K562 (cell line): Measurements from ENCODE around the gene SERTAD2. TPM values are rescaled to one million over a fixed set of nuclear protein-coding genes. Genes with fewer than 3 reads are reported as not detected.

Experiments
- CBFB ChIP-seq: sonication (generic); formaldehyde crosslinking; IDR thresholded peaks from 2 replicates; pipeline ENCODE4 v1.4.0; 2020; ENCODE audit warnings: mild to moderate bottlenecking, missing genetic modification reagents
- EWSR1 ChIP-seq: fragments of 450-650 bp; IDR thresholded peaks from 2 replicates; pipeline ENCODE4 v1.6.1; 2018; ENCODE audit warnings: borderline replicate concordance, mild to moderate bottlenecking, low read depth, moderate library complexity; ENCODE audit not compliant: partially characterized antibody
- FOXJ3 ChIP-seq: sonication (generic); formaldehyde crosslinking; IDR thresholded peaks from 2 replicates; pipeline ENCODE4 v1.4.0; 2020; ENCODE audit warnings: mild to moderate bottlenecking, missing genetic modification reagents
- GABPA ChIP-seq: fragments of 200-800 bp; sonication (Bioruptor generic); conservative IDR thresholded peaks from 2 replicates; pipeline ENCODE4 v1.6.1; 2016; ENCODE audit warnings: low read depth, missing genetic modification characterization, missing compliant biosample characterization
- KLF13 ChIP-seq: fragments of 450-650 bp; IDR thresholded peaks from 2 replicates; pipeline ENCODE4 v1.6.1; 2016; ENCODE audit warnings: missing genetic modification characterization, low read depth, mild to moderate bottlenecking, missing compliant biosample characterization, moderate library complexity, borderline replicate concordance
- MEF2A ChIP-seq: IDR thresholded peaks from 2 replicates; pipeline ENCODE4 v1.6.1; 2011; ENCODE audit warnings: low read depth, mild to moderate bottlenecking, low read length, moderate library complexity; ENCODE audit not compliant: control insufficient read depth
- MYNN ChIP-seq, 2 experiments: sonication (generic); formaldehyde crosslinking in 1 of 2; IDR thresholded peaks; 2 replicates each; pipeline versions ENCODE4 v1.5.0 to v1.6.1; 2016 to 2020; ENCODE audit warnings: antibody characterized with exemption in 1 of 2, missing genetic modification reagents in 1 of 2
- NFYB ChIP-seq: IDR thresholded peaks from 2 replicates; pipeline ENCODE4 v1.6.1; 2011; ENCODE audit warnings: mild to moderate bottlenecking, moderate library complexity; ENCODE audit not compliant: insufficient read length; ENCODE audit errors: extremely low read depth
- PURB ChIP-seq: sonication (generic); formaldehyde crosslinking; IDR thresholded peaks from 2 replicates; pipeline ENCODE4 v1.9.0; 2021; ENCODE audit warnings: low read depth, mild to moderate bottlenecking, missing genetic modification reagents
- SLC30A9 ChIP-seq: fragments of 250-450 bp; sonication (Bioruptor Pico); IDR thresholded peaks from 2 replicates; pipeline ENCODE4 v1.8.0; 2022; ENCODE audit warnings: mild to moderate bottlenecking, moderate library complexity
- ZNF146 ChIP-seq: IDR thresholded peaks from one replicate; pipeline ENCODE4 v1.6.1; 2018; ENCODE audit warnings: missing compliant biosample characterization; ENCODE audit not compliant: unreplicated experiment
- ZNF311 ChIP-seq: fragments of 250-450 bp; sonication (Bioruptor Pico); IDR thresholded peaks from 2 replicates; pipeline ENCODE4 v1.4.0; 2020; ENCODE audit warnings: mild to moderate bottlenecking, moderate library complexity
- ZNF347 ChIP-seq: fragments of 450-650 bp; formaldehyde crosslinking; IDR thresholded peaks from 2 replicates; pipeline ENCODE4 v1.4.0; 2020; ENCODE audit warnings: low read depth, mild to moderate bottlenecking, moderate library complexity
- polyA plus RNA-seq, 8 experiments: library from polyadenylated mRNA; depleted of rRNA in 4 of 8; stranded (reverse) in 5 of 8; unstranded in 3 of 8; fragments of >200 nt; fragmentation: Nextera tagmentation in 2 of 8; fragmentation: Illumina TruSeq in 1 of 8; extraction: Ambion mirVana in 2 of 8; extraction: Trizol in 1 of 8; gene quantifications; 2 replicates each; pipeline versions ENCODE4 v1.2.1 to v1.2.3, GENCODE V29; 2011 to 2014; ENCODE audit warnings: inconsistent platforms in 1 of 8, missing spikeins in 1 of 8
- total RNA-seq, 7 experiments: library from RNA; depleted of rRNA in 6 of 7; stranded (reverse); fragments of >200 nt in 6 of 7; fragmentation: Illumina TruSeq in 2 of 7; extraction: Trizol in 2 of 7; gene quantifications; 2 replicates each; pipeline versions ENCODE4 v1.2.1 to v1.2.3, GENCODE V29; 2011 to 2021; ENCODE audit warnings: low replicate concordance in 1 of 7
- TF ChIP-seq, protein P1 (sequence below): sonication (generic); formaldehyde crosslinking; IDR thresholded peaks from 2 replicates; pipeline ENCODE4 v1.8.0; 2022; ENCODE audit warnings: missing genetic modification reagents, mild to moderate bottlenecking, moderate library complexity, borderline replicate concordance
- TF ChIP-seq, protein P2 (sequence below): sonication (generic); formaldehyde crosslinking; IDR thresholded peaks from 2 replicates; pipeline ENCODE4 v1.8.1; 2023; ENCODE audit warnings: mild to moderate bottlenecking, missing genetic modification reagents
- TF ChIP-seq, protein P3 (sequence below): fragments of 250-450 bp; sonication (Bioruptor Pico); IDR thresholded peaks from 2 replicates; pipeline ENCODE4 v1.8.0; 2022; ENCODE audit warnings: moderate library complexity, mild to moderate bottlenecking, inconsistent platforms
- TF ChIP-seq, protein P4 (sequence below): sonication (generic); formaldehyde crosslinking; IDR thresholded peaks from 2 replicates; pipeline ENCODE4 v1.8.0; 2022; ENCODE audit warnings: missing genetic modification reagents, mild to moderate bottlenecking, borderline replicate concordance
- TF ChIP-seq, protein P5 (sequence below): fragments of 200-800 bp; sonication (Bioruptor generic); IDR thresholded peaks from 2 replicates; pipeline ENCODE4 v1.6.1; 2017; ENCODE audit warnings: missing genetic modification characterization, missing compliant biosample characterization
- TF ChIP-seq, protein P6 (sequence below): fragments of 250-450 bp; sonication (Bioruptor Pico); IDR thresholded peaks from 2 replicates; pipeline ENCODE4 v1.6.1; 2021; ENCODE audit warnings: mild to moderate bottlenecking

SERTAD2 gene
- total and polyA plus RNA-seq, 9 of the 15 experiments (the other 6 are each of a cell fraction or from before 2014, with no cell fraction given) = 3.0 to 12.5 (median 6.1) TPM

DNA sequence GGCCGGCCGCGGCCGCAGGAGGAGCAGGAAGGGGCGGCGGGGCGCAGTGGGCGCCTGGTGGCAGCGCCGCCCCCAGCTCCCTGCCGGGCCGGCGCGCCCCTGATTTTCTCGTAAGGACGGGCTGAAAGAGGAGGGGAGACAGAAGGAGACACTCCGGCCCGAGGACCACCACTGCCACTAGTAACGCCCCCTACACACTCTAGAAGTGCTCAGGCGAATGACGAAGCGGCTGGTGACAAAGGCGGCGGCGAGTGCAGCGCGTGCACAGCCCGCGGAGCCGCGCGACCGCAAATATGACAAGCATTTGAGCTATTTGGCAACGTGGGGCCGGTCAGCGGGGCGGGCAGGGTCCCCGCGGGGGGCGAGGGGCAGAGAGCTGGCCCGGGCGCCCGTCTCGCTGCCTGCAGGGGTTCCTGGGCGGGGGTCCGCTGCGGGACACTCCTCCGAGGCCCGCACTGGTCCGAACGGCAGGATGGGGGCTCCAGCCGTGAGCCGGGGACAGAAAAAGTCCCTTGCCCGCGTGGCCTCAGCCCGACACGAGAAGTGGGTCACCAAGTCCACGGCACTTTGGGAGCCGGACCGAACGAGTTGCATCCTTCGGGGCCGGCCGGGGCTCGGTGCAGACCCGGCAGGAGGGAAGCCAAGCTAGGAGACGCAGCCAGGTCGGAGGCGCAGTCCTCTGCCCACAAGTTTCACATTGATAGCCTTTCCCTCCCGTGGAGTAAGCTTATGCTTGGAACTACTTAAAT is 524 bp upstream of the SERTAD2 start (continued):
- TF ChIP-seq, protein P1, sequence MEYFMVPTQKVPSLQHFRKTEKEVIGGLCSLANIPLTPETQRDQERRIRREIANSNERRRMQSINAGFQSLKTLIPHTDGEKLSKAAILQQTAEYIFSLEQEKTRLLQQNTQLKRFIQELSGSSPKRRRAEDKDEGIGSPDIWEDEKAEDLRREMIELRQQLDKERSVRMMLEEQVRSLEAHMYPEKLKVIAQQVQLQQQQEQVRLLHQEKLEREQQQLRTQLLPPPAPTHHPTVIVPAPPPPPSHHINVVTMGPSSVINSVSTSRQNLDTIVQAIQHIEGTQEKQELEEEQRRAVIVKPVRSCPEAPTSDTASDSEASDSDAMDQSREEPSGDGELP (CRISPR knock-in tag) = peak; percentile 56
- no peak for TF ChIP-seq EWSR1
- TF ChIP-seq, protein P2, sequence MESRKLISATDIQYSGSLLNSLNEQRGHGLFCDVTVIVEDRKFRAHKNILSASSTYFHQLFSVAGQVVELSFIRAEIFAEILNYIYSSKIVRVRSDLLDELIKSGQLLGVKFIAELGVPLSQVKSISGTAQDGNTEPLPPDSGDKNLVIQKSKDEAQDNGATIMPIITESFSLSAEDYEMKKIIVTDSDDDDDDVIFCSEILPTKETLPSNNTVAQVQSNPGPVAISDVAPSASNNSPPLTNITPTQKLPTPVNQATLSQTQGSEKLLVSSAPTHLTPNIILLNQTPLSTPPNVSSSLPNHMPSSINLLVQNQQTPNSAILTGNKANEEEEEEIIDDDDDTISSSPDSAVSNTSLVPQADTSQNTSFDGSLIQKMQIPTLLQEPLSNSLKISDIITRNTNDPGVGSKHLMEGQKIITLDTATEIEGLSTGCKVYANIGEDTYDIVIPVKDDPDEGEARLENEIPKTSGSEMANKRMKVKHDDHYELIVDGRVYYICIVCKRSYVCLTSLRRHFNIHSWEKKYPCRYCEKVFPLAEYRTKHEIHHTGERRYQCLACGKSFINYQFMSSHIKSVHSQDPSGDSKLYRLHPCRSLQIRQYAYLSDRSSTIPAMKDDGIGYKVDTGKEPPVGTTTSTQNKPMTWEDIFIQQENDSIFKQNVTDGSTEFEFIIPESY = no peak
- TF ChIP-seq ZNF146 (CRISPR knock-in tag) = no peak
- TF ChIP-seq, protein P3, sequence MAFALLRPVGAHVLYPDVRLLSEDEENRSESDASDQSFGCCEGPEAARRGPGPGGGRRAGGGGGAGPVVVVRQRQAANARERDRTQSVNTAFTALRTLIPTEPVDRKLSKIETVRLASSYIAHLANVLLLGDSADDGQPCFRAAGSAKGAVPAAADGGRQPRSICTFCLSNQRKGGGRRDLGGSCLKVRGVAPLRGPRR (CRISPR knock-in tag) = no peak
- no peak for TF ChIP-seq PURB (CRISPR knock-in tag)
- TF ChIP-seq, protein P4, sequence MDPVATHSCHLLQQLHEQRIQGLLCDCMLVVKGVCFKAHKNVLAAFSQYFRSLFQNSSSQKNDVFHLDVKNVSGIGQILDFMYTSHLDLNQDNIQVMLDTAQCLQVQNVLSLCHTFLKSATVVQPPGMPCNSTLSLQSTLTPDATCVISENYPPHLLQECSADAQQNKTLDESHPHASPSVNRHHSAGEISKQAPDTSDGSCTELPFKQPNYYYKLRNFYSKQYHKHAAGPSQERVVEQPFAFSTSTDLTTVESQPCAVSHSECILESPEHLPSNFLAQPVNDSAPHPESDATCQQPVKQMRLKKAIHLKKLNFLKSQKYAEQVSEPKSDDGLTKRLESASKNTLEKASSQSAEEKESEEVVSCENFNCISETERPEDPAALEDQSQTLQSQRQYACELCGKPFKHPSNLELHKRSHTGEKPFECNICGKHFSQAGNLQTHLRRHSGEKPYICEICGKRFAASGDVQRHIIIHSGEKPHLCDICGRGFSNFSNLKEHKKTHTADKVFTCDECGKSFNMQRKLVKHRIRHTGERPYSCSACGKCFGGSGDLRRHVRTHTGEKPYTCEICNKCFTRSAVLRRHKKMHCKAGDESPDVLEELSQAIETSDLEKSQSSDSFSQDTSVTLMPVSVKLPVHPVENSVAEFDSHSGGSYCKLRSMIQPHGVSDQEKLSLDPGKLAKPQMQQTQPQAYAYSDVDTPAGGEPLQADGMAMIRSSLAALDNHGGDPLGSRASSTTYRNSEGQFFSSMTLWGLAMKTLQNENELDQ = no peak
- TF ChIP-seq FOXJ3 (CRISPR knock-in tag) = no peak
- TF ChIP-seq, protein P5, sequence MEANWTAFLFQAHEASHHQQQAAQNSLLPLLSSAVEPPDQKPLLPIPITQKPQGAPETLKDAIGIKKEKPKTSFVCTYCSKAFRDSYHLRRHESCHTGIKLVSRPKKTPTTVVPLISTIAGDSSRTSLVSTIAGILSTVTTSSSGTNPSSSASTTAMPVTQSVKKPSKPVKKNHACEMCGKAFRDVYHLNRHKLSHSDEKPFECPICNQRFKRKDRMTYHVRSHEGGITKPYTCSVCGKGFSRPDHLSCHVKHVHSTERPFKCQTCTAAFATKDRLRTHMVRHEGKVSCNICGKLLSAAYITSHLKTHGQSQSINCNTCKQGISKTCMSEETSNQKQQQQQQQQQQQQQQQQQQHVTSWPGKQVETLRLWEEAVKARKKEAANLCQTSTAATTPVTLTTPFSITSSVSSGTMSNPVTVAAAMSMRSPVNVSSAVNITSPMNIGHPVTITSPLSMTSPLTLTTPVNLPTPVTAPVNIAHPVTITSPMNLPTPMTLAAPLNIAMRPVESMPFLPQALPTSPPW (CRISPR knock-in tag) = peak; percentile 57
- no peak for TF ChIP-seq SLC30A9 (CRISPR knock-in tag)
- TF ChIP-seq, protein P6, sequence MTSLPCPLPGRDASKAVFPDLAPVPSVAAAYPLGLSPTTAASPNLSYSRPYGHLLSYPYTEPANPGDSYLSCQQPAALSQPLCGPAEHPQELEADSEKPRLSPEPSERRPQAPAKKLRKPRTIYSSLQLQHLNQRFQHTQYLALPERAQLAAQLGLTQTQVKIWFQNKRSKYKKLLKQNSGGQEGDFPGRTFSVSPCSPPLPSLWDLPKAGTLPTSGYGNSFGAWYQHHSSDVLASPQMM = no peak
- no peak for TF ChIP-seq GABPA (tag)
- no peak for TF ChIP-seq ZNF311 (CRISPR knock-in tag)
- peak; percentile 70; the same call in 1 of the 2 replicates for TF ChIP-seq KLF13 (tag)
- no peak for TF ChIP-seq MEF2A
- no peak for TF ChIP-seq NFYB
- no peak for TF ChIP-seq MYNN (IDR thresholded peaks at IDR 0.05)
- TF ChIP-seq MYNN (CRISPR knock-in tag; IDR thresholded peaks at IDR 0.05) = no peak
- TF ChIP-seq ZNF347 (CRISPR knock-in tag) = no peak
- TF ChIP-seq CBFB (CRISPR knock-in tag) = peak; percentile 95
